ENCODE measurements around the gene XAB2. TPM values are rescaled to one million over a fixed set of nuclear protein-coding genes. Genes with fewer than 3 reads are reported as not detected.

The XAB2 gene
- total and polyA plus RNA-seq, 9 donors, result 4.2 to 71.7 (median 50.8) TPM

DNA sequence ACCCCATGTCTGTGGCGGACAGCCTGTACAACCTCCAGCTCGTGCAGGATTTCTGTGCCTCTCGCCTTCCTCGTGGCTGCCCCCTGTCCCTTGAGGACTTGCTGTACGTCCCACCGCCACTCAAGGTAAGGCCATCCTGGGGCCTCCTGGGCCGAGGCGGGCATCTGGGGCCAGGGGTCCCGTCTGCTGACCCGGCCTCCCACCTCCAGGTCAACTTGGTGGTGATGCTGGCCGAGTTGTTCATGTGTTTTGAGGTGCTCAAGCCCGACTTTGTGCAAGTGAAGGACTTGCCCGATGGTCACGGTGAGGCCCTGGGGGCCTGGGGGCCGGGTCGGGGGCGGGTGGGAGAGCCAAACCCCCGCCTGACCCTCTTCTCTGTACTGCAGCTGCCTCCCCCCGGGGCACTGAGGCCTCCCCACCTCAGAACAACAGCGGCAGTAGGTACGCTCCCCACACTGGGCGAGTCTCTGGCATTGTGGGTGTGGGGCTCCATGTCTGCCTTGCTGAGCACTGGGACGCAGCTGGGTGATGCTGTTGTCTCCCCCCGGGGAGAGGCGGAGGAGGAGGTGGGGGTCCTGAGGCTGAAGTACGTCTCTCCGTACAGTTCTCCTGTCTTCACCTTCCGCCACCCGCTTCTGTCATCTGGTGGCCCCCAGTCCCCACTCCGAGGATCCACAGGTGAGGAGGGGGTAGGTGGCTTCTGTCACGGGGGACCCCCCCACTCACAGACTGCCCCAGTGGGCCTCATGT lies 18.7 kb downstream of the XAB2 start:
- no peaks in the 10 kb centered on the region for H3K27me3 ChIP-seq
- DNase-seq, result no peak
- WGBS, 3 donors, result 76 to 86% (median 78%) methylated on average over 27 to 31 of the region's 31 CpGs
- no peaks in the 10 kb centered on the region for H3K9me3 ChIP-seq
- intact Hi-C loops (cut with DNase I), result no loop called here
- no peak overlapping the region for H3K4me3 ChIP-seq
- no peaks in the 10 kb centered on the region for H3K36me3 ChIP-seq
- no peak overlapping the region for H3K27ac ChIP-seq
- TF ChIP-seq, protein P1, sequence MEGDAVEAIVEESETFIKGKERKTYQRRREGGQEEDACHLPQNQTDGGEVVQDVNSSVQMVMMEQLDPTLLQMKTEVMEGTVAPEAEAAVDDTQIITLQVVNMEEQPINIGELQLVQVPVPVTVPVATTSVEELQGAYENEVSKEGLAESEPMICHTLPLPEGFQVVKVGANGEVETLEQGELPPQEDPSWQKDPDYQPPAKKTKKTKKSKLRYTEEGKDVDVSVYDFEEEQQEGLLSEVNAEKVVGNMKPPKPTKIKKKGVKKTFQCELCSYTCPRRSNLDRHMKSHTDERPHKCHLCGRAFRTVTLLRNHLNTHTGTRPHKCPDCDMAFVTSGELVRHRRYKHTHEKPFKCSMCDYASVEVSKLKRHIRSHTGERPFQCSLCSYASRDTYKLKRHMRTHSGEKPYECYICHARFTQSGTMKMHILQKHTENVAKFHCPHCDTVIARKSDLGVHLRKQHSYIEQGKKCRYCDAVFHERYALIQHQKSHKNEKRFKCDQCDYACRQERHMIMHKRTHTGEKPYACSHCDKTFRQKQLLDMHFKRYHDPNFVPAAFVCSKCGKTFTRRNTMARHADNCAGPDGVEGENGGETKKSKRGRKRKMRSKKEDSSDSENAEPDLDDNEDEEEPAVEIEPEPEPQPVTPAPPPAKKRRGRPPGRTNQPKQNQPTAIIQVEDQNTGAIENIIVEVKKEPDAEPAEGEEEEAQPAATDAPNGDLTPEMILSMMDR (IDR thresholded peaks at IDR 0.05), result no peak
- TF ChIP-seq POLR2A (IDR thresholded peaks at IDR 0.05) (no peak), EP300 (IDR thresholded peaks at IDR 0.05) (no peak)
- H3K4me1 ChIP-seq (ENCODE audit: insufficient read depth), result no peaks in the 10 kb centered on the region

DNA sequence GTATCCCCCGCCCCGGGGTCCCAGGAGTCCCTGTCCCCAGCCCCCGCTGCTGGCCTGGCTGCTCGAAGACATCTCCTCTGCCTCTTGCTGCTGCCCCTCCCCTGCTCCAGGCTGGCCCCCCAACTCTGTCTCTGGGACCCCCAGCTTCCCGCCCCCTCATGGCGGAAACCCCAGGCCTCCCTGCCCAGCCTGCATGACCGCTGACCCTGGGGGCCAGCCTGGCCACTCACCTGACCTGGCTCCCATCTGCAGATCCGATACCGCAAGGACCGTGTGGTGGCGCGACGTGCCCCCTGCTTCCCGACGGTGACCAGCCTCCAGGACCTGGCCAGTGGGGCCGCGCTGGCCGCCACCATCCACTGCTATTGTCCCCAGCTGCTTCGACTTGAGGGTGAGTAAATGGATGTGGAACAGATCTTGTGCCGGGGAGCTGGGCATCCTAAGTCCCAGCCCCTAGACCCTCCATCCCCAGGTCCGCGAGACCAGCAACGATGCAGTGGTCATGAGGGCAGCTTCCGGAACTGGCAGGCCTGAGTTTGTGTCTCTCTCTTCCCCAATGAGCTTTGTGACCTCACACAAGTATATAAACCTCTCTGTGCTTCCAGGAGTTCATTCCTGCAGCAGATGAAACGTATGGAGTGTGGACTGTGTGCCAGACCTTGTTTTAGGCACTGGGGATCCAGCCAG lies 21.3 kb downstream of the XAB2 start:
- intact Hi-C loops (cut with DNase I), result no loop called here
- WGBS, 3 donors, result 79 to 86% (median 81%) methylated on average over 21 to 25 of the region's 25 CpGs
- no peak for DNase-seq
- no peak overlapping the region for H3K4me3 ChIP-seq
- H3K36me3 ChIP-seq, result no peaks in the 10 kb centered on the region
- H3K27ac ChIP-seq, result no peak overlapping the region
- no peak for TF ChIP-seq EP300 (IDR thresholded peaks at IDR 0.05)
- TF ChIP-seq, protein P1 (IDR thresholded peaks at IDR 0.05), result no peak
- no peak for TF ChIP-seq POLR2A (IDR thresholded peaks at IDR 0.05)
- H3K27me3 ChIP-seq, result no peaks in the 10 kb centered on the region
- H3K9me3 ChIP-seq, result no peaks in the 10 kb centered on the region
- H3K4me1 ChIP-seq (ENCODE audit: insufficient read depth), result no peaks in the 10 kb centered on the region

DNA sequence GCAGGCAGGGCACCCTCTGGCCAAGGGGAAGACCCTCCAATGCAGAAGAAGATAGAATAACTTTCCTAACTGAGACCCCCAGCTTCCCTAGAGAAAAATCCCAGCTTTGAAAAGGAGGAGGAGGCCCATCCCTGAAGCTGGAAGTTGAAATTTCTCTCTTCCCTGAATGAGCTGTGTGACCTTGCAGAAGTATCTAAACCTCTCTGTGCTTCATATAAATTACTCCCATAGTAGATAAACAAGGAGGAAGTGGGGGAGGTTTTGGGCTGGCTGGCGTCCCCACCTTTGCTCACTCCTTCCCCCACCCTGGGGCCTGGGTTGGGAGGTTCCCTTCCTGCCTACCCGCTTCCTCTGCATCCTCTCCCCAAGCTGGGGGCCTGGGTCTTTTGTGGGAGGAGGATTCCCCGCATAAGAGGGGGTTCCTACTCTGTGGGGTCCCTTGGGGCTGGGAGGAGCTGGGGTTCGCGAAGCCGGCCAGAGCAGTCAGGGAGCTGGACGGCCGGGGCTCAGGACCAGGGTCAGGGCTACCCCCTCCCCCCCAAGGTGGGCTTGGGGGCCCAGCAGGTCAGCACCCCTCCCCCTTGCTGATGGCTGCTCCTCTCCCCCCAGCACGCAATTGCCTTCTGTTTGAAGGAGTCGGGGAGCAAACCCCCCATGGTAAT lies 22.0 kb downstream of the XAB2 start:
- no peaks in the 10 kb centered on the region for H3K27me3 ChIP-seq

DNA sequence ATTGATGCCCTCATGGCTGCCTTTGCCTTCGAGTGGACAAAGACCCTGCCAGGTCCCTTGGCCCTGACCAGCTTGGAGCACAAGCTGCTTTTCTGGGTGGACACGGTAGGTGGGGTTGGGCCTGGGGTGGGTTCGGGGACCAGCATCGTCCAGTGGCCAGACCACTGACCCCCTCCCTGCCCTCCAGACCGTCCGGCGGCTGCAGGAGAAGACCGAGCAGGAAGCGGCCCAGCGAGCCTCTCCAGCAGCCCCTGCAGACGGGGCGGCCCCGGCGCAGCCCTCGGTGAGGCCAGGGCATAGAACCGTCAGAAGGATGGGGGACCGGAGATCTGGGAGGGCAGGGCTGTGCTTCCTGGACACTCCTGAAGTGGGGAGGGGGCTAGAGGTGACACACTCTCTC lies 23.1 kb downstream of the XAB2 start:
- Histone ChIP-seq H3K27ac (no peak overlapping the region), H3K9me3 (no peaks in the 10 kb centered on the region), H3K36me3 (no peaks in the 10 kb centered on the region), H3K27me3 (no peaks in the 10 kb centered on the region), H3K4me3 (no peak overlapping the region), H3K4me1 (ENCODE audit: insufficient read depth) (peaks cover 5% of the 10 kb centered on the region)
- intact Hi-C loops (cut with DNase I), result no loop called here
- no peak for DNase-seq
- 75 to 82% (median 80%) methylated on average over 13 to 17 of the region's 17 CpGs for WGBS, 3 donors
- TF ChIP-seq EP300 (IDR thresholded peaks at IDR 0.05) (no peak), POLR2A (IDR thresholded peaks at IDR 0.05) (no peak)
- TF ChIP-seq, protein P1 (IDR thresholded peaks at IDR 0.05), result no peak

More for the DNA sequence above, 22.0 kb downstream of the XAB2 start:
- no peak overlapping the region for H3K27ac ChIP-seq
- DNase-seq, result no peak
- no peaks in the 10 kb centered on the region for H3K9me3 ChIP-seq
- intact Hi-C loops (cut with DNase I), result no loop called here
- 65 to 69% (median 66%) methylated on average over 8 to 10 of the region's 10 CpGs for WGBS, 3 donors
- no peak for TF ChIP-seq EP300 (IDR thresholded peaks at IDR 0.05)
- TF ChIP-seq POLR2A (IDR thresholded peaks at IDR 0.05), result no peak
- TF ChIP-seq, protein P1 (IDR thresholded peaks at IDR 0.05), result no peak
- no peak overlapping the region for H3K4me3 ChIP-seq
- H3K4me1 ChIP-seq (ENCODE audit: insufficient read depth), result peaks cover 3% of the 10 kb centered on the region
- no peaks in the 10 kb centered on the region for H3K36me3 ChIP-seq

Measured in ovary (tissue), 9 donors.